SK-N-SH treated with all-trans-retinoic acid at 6 μM for 48 hours (cell line): Measurements from ENCODE around the gene TNS3.

Source experiments
- ATAC-seq: fragments of 200-7000 bp; cut with Tn5 transposase; 3 replicates; pipeline ENCODE4 v1.9.1; 2020; ENCODE audit warnings: mild to moderate bottlenecking, moderate library complexity
- ARNTL ChIP-seq: fragments of 450-650 bp; formaldehyde crosslinking; IDR thresholded peaks from 2 replicates; pipeline ENCODE4 v1.5.0; 2020; ENCODE audit warnings: low read depth, mild to moderate bottlenecking, moderate library complexity, borderline replicate concordance
- BACH2 ChIP-seq: fragments of 250-450 bp; sonication (Bioruptor Pico); IDR thresholded peaks from 2 replicates; pipeline ENCODE4 v1.9.0; 2021; ENCODE audit warnings: mild to moderate bottlenecking, borderline replicate concordance
- CREB5 ChIP-seq: fragments of 250-450 bp; sonication (Bioruptor Pico); IDR thresholded peaks from 2 replicates; pipeline ENCODE4 v1.5.1; 2020; ENCODE audit warnings: low read depth, mild to moderate bottlenecking, moderate library complexity
- GLIS3 ChIP-seq: fragments of 250-450 bp; sonication (Bioruptor Pico); IDR thresholded peaks from 2 replicates; pipeline ENCODE4 v1.5.0; 2020; ENCODE audit warnings: mild to moderate bottlenecking, moderate library complexity
- ISL1 ChIP-seq: fragments of 250-450 bp; sonication (Bioruptor Pico); IDR thresholded peaks from 2 replicates; pipeline ENCODE4 v2.1.2; 2022; ENCODE audit warnings: mild to moderate bottlenecking, moderate library complexity
- OSR1 ChIP-seq: fragments of 250-450 bp; sonication (Bioruptor Pico); IDR thresholded peaks from 2 replicates; pipeline ENCODE4 v1.8.0; 2022; ENCODE audit warnings: moderate library complexity, mild to moderate bottlenecking, inconsistent platforms
- PATZ1 ChIP-seq: fragments of 250-450 bp; sonication (Bioruptor Pico); IDR thresholded peaks from 2 replicates; pipeline ENCODE4 v1.8.0; 2020; ENCODE audit warnings: mild to moderate bottlenecking, moderate library complexity, borderline replicate concordance
- TCF4 ChIP-seq: fragments of 250-450 bp; sonication (Bioruptor Pico); IDR thresholded peaks from 2 replicates; pipeline ENCODE4 v1.8.0; 2021; ENCODE audit warnings: mild to moderate bottlenecking, moderate library complexity, borderline replicate concordance
- TOX ChIP-seq: fragments of 250-450 bp; sonication (Bioruptor Pico); IDR thresholded peaks from 2 replicates; pipeline ENCODE4 v1.8.0; 2021; ENCODE audit warnings: mild to moderate bottlenecking, moderate library complexity, borderline replicate concordance
- TSHZ2 ChIP-seq: fragments of 250-450 bp; sonication (Bioruptor Pico); IDR thresholded peaks from 2 replicates; pipeline ENCODE4 v1.5.0; 2020; ENCODE audit warnings: mild to moderate bottlenecking, moderate library complexity
- ZC3H10 ChIP-seq: fragments of 250-450 bp; sonication (Bioruptor Pico); IDR thresholded peaks from 2 replicates; pipeline ENCODE4 v1.5.1; 2021; ENCODE audit warnings: mild to moderate bottlenecking, moderate library complexity
- ZFP3 ChIP-seq: fragments of 250-450 bp; sonication (Bioruptor Pico); IDR thresholded peaks from 2 replicates; pipeline ENCODE4 v1.5.0; 2020; ENCODE audit warnings: mild to moderate bottlenecking, moderate library complexity
- ZFP30 ChIP-seq: fragments of 450-650 bp; formaldehyde crosslinking; IDR thresholded peaks from 2 replicates; pipeline ENCODE4 v1.5.0; 2022; ENCODE audit warnings: mild to moderate bottlenecking, moderate library complexity
- ZNF70 ChIP-seq: fragments of 450-650 bp; formaldehyde crosslinking; IDR thresholded peaks from 2 replicates; pipeline ENCODE4 v1.5.0; 2020; ENCODE audit warnings: mild to moderate bottlenecking, moderate library complexity
- ZNF8 ChIP-seq: fragments of 450-650 bp; formaldehyde crosslinking; IDR thresholded peaks from 2 replicates; pipeline ENCODE4 v1.5.0; 2020; ENCODE audit warnings: mild to moderate bottlenecking, moderate library complexity

Gene TNS3

GRCh38 chr7:47335071-47335470 lies 246.8 kb downstream of the TNS3 start (continued):
- TF ChIP-seq PATZ1: no peak
- TF ChIP-seq TOX (CRISPR knock-in tag): no peak
- no peak for TF ChIP-seq GLIS3
- no peak for TF ChIP-seq ARNTL (CRISPR knock-in tag)
- no peak for TF ChIP-seq OSR1 (CRISPR knock-in tag)
- TF ChIP-seq CREB5 (CRISPR knock-in tag): no peak

- TF ChIP-seq ZNF70 (CRISPR knock-in tag): no peak
- ATAC-seq: no peak
These were observed 248.0 kb downstream of the TNS3 start for GRCh38 chr7:47333959-47334358.

- TF ChIP-seq TCF4 (CRISPR knock-in tag) (no peak), TSHZ2 (CRISPR knock-in tag) (no peak), ZNF8 (no peak), BACH2 (no peak), ARNTL (CRISPR knock-in tag) (no peak), PATZ1 (no peak), ZFP3 (CRISPR knock-in tag) (no peak), ZFP30 (CRISPR knock-in tag) (no peak), CREB5 (CRISPR knock-in tag) (no peak), ISL1 (no peak), ZC3H10 (CRISPR knock-in tag) (no peak)
- ATAC-seq: no peak
These were observed 248.4 kb downstream of the TNS3 start for GRCh38 chr7:47333554-47333887.

DNA sequence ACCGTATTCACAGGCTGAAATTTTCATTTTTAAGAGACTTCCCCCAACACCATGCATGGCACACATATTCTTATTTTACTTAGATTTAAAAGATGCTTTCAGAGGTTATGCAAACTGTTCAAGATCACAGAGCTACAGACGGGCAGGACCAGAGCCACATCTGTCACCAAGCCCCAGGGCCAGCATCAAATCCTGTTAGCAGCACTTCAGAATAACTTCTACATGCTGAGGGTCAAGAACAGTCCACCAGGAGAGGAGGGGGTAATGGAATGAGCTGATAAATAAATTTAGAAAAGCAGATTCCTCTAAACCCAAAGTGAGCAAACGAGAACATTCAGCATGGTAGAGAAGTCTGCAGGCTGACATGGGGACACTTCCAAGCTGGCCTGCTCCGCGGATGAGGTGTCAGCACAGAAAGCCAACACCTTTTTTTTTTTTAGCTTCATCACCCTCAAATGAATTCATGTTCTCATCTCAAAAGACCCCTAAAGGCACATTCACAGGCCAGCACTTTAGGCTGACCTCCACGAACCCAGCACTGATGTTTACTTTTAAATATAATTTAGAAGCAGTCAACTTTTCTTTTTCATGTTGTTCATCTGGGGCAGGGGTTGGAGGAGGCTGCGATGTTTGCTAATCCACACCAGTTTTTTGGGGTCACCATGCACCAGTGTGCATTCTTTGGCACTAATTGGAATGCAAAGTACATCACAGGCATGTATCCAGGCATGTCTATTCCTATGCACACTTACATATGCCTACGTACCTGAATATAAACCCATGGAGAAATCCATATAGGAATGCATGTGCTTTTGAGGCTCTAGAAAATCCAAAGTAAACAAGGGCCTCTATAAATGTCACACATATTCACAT lies 249.0 kb downstream of the TNS3 start:
- no peak for ATAC-seq

More for the DNA sequence above, 249.0 kb downstream of the TNS3 start:
- TF ChIP-seq PATZ1 (no peak), TCF4 (CRISPR knock-in tag) (peak; percentile 42; the same call in 1 of the 2 replicates)
